ENCODE data around the gene LILRB1. TPM values are rescaled to one million over a fixed set of nuclear protein-coding genes. Genes with fewer than 3 reads are reported as not detected.

LILRB1 gene
- total and polyA plus RNA-seq, 4 donors, result 1.3 to 10.6 (median 4.9) TPM

DNA sequence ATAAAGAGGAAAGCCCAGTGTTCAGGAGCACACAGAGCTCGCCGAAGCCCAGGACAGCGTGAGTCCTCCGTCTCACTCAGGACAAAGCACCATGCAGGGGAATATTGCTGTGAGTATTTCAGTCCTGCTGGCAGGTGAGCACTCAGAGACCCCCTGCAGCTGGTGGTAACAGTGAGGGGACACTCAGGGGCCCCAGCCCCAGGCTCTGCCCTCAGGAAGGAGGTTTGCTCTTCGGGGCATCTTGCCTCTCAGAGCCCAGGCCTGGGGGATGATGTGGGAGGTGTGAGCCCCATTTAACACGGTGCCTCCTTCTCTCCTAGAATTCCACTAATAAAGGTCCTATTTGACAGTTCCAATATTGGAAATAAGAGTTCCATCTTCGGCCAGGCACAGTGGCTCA, 22.1 kb upstream of the LILRB1 start:
- no peaks in the 10 kb centered on the region for H3K4me1 ChIP-seq (ENCODE audit: control insufficient read depth in 4 of 4, insufficient read depth in 4 of 4, low read length in 3 of 4)
- no peak overlapping the region for H3K4me3 ChIP-seq (ENCODE audit: low read depth in 1 of 3, low read length in 3 of 3)
- no peaks in the 10 kb centered on the region for H3K36me3 ChIP-seq (ENCODE audit: control insufficient read depth in 4 of 4, insufficient read depth in 3 of 4, low read depth in 1 of 4, low read length in 3 of 4)
- no peaks in the 10 kb centered on the region for H3K27me3 ChIP-seq (ENCODE audit: control insufficient read depth in 4 of 4, insufficient read depth in 4 of 4, low read length in 3 of 4)
- H3K27ac ChIP-seq (ENCODE audit: low read depth in 1 of 2, low read length in 2 of 2), result no peak overlapping the region
- no peak overlapping the region for H3K9ac ChIP-seq (ENCODE audit: low read depth in 1 of 2, low read length in 2 of 2)
- 82% methylated on average over 7 of the region's 7 CpGs for WGBS
- TF ChIP-seq EGR1 (IDR thresholded peaks at IDR 0.05; ENCODE audit: low read depth in 2 of 2) (no peak), RAD21 (IDR thresholded peaks at IDR 0.05) (no peak), NR2F2 (IDR thresholded peaks at IDR 0.05) (no peak), ATF3 (IDR thresholded peaks at IDR 0.05) (no peak), YY1 (IDR thresholded peaks at IDR 0.05) (no peak), FOXA1 (IDR thresholded peaks at IDR 0.05) (no peak), RXRA (IDR thresholded peaks at IDR 0.05) (no peak), SP1 (IDR thresholded peaks at IDR 0.05) (no peak), HNF4G (IDR thresholded peaks at IDR 0.05) (no peak), HNF4A (conservative IDR thresholded peaks at IDR 0.05) (no peak), GABPA (IDR thresholded peaks at IDR 0.05 in 1 of 2, conservative IDR thresholded peaks at IDR 0.05 in 1 of 2) (no peak)
- TF ChIP-seq, protein P1, sequence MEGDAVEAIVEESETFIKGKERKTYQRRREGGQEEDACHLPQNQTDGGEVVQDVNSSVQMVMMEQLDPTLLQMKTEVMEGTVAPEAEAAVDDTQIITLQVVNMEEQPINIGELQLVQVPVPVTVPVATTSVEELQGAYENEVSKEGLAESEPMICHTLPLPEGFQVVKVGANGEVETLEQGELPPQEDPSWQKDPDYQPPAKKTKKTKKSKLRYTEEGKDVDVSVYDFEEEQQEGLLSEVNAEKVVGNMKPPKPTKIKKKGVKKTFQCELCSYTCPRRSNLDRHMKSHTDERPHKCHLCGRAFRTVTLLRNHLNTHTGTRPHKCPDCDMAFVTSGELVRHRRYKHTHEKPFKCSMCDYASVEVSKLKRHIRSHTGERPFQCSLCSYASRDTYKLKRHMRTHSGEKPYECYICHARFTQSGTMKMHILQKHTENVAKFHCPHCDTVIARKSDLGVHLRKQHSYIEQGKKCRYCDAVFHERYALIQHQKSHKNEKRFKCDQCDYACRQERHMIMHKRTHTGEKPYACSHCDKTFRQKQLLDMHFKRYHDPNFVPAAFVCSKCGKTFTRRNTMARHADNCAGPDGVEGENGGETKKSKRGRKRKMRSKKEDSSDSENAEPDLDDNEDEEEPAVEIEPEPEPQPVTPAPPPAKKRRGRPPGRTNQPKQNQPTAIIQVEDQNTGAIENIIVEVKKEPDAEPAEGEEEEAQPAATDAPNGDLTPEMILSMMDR (IDR thresholded peaks at IDR 0.05; ENCODE audit: low read depth, low read length, missing input control), result no peak
- TF ChIP-seq, protein P2, sequence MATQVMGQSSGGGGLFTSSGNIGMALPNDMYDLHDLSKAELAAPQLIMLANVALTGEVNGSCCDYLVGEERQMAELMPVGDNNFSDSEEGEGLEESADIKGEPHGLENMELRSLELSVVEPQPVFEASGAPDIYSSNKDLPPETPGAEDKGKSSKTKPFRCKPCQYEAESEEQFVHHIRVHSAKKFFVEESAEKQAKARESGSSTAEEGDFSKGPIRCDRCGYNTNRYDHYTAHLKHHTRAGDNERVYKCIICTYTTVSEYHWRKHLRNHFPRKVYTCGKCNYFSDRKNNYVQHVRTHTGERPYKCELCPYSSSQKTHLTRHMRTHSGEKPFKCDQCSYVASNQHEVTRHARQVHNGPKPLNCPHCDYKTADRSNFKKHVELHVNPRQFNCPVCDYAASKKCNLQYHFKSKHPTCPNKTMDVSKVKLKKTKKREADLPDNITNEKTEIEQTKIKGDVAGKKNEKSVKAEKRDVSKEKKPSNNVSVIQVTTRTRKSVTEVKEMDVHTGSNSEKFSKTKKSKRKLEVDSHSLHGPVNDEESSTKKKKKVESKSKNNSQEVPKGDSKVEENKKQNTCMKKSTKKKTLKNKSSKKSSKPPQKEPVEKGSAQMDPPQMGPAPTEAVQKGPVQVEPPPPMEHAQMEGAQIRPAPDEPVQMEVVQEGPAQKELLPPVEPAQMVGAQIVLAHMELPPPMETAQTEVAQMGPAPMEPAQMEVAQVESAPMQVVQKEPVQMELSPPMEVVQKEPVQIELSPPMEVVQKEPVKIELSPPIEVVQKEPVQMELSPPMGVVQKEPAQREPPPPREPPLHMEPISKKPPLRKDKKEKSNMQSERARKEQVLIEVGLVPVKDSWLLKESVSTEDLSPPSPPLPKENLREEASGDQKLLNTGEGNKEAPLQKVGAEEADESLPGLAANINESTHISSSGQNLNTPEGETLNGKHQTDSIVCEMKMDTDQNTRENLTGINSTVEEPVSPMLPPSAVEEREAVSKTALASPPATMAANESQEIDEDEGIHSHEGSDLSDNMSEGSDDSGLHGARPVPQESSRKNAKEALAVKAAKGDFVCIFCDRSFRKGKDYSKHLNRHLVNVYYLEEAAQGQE (IDR thresholded peaks at IDR 0.05), result no peak
- H3K9me3 ChIP-seq (ENCODE audit: control insufficient read depth in 4 of 4, low read length in 3 of 4), result peaks cover 0 to 5% (median 0%) of the 10 kb centered on the region in 4 donors
- DNase-seq (ENCODE audit: low spot score), result no peak

DNA sequence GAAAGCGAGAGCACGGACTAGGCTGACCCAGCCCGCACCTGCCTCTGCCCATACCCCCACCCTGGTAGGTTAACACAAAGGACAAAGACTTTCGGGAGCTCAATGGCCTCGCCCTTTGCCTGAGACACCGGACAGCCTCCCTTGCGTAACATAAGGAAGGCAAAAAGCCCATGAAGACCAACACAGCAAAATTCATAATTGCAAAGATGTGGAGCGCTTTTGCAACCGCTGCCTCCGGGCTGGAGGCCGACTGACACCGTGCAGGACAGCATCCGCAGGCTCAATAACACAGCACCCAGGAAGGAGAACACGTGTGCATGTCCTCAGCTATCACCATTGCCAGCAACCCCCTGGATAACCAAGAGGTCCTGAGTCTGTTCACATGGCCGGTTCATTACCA, 21.5 kb upstream of the LILRB1 start:
- no peak overlapping the region for H3K4me3 ChIP-seq (ENCODE audit: low read depth in 1 of 3, low read length in 3 of 3)
- no peak overlapping the region for H3K9ac ChIP-seq (ENCODE audit: low read depth in 1 of 2, low read length in 2 of 2)
- H3K36me3 ChIP-seq (ENCODE audit: control insufficient read depth in 4 of 4, insufficient read depth in 3 of 4, low read depth in 1 of 4, low read length in 3 of 4), result no peaks in the 10 kb centered on the region
- DNase-seq (ENCODE audit: low spot score), result no peak
- H3K27ac ChIP-seq (ENCODE audit: low read depth in 1 of 2, low read length in 2 of 2), result no peak overlapping the region
- peaks cover 0 to 5% (median 0%) of the 10 kb centered on the region in 4 donors for H3K9me3 ChIP-seq (ENCODE audit: control insufficient read depth in 4 of 4, low read length in 3 of 4)
- H3K27me3 ChIP-seq (ENCODE audit: control insufficient read depth in 4 of 4, insufficient read depth in 4 of 4, low read length in 3 of 4), result no peaks in the 10 kb centered on the region
- 80% methylated on average over 15 of the region's 15 CpGs for WGBS
- H3K4me1 ChIP-seq (ENCODE audit: control insufficient read depth in 4 of 4, insufficient read depth in 4 of 4, low read length in 3 of 4), result no peaks in the 10 kb centered on the region
- TF ChIP-seq EGR1 (IDR thresholded peaks at IDR 0.05; ENCODE audit: low read depth in 2 of 2) (no peak), RXRA (IDR thresholded peaks at IDR 0.05) (no peak), HNF4A (conservative IDR thresholded peaks at IDR 0.05) (no peak), FOXA2 (IDR thresholded peaks at IDR 0.05) (no peak), RAD21 (IDR thresholded peaks at IDR 0.05) (no peak), NR2F2 (IDR thresholded peaks at IDR 0.05) (no peak), FOXA1 (IDR thresholded peaks at IDR 0.05) (no peak), ATF3 (IDR thresholded peaks at IDR 0.05) (no peak), SP1 (IDR thresholded peaks at IDR 0.05) (no peak), JUND (IDR thresholded peaks at IDR 0.05) (no peak), GABPA (IDR thresholded peaks at IDR 0.05 in 1 of 2, conservative IDR thresholded peaks at IDR 0.05 in 1 of 2) (no peak), TAF1 (conservative IDR thresholded peaks at IDR 0.05) (no peak), YY1 (IDR thresholded peaks at IDR 0.05) (no peak), HNF4G (IDR thresholded peaks at IDR 0.05) (no peak)
- TF ChIP-seq, protein P1 (IDR thresholded peaks at IDR 0.05; ENCODE audit: low read depth, low read length, missing input control), result no peak
- TF ChIP-seq, protein P3, sequence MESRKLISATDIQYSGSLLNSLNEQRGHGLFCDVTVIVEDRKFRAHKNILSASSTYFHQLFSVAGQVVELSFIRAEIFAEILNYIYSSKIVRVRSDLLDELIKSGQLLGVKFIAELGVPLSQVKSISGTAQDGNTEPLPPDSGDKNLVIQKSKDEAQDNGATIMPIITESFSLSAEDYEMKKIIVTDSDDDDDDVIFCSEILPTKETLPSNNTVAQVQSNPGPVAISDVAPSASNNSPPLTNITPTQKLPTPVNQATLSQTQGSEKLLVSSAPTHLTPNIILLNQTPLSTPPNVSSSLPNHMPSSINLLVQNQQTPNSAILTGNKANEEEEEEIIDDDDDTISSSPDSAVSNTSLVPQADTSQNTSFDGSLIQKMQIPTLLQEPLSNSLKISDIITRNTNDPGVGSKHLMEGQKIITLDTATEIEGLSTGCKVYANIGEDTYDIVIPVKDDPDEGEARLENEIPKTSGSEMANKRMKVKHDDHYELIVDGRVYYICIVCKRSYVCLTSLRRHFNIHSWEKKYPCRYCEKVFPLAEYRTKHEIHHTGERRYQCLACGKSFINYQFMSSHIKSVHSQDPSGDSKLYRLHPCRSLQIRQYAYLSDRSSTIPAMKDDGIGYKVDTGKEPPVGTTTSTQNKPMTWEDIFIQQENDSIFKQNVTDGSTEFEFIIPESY (IDR thresholded peaks at IDR 0.05), result no peak
- TF ChIP-seq, protein P2 (IDR thresholded peaks at IDR 0.05), result no peak

All from liver (tissue), 9 donors.